ENCODE results near the gene ALDH8A1. TPM values are rescaled to one million over a fixed set of nuclear protein-coding genes. Genes with fewer than 3 reads are reported as not detected.

The ALDH8A1 gene
- total RNA-seq, 1 donor from 2014 or later: 0.41 TPM

DNA sequence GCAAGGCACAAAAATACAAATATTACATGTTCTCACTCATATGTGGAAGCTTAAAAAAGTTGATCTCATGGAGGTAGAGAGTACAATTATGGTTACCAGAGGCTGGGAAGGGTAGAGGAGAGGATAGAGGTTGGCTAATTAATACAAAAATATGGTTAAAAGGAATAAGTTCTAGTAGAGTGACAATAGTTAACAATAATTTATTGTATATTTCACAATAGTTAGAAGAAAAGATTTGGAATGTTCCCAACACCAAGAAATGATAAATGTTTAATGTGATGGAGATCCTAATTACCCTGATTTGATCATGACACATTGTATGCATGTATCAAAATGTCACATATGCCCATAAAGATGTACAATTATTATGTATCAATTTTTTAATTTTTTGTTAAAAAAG, 1.8 kb downstream of the ALDH8A1 start:
- Mint-ChIP-seq H3K27me3 (ENCODE audit: low read depth, unreplicated experiment) (no peaks in the 10 kb centered on the region), H3K27ac (ENCODE audit: unreplicated experiment) (no peak overlapping the region), H3K4me3 (ENCODE audit: unreplicated experiment) (no peak overlapping the region), H3K4me1 (ENCODE audit: low read depth, unreplicated experiment) (peaks cover 7% of the 10 kb centered on the region), H3K9me3 (ENCODE audit: unreplicated experiment) (no peaks in the 10 kb centered on the region), H3K36me3 (ENCODE audit: low read depth, unreplicated experiment) (no peaks in the 10 kb centered on the region)
- Histone ChIP-seq H3K79me2 (ENCODE audit: insufficient read depth, low read length) (no peaks in the 10 kb centered on the region), H4K20me1 (ENCODE audit: insufficient read depth, low read length) (no peaks in the 10 kb centered on the region), H2AFZ (ENCODE audit: low read depth, low read length) (no peak overlapping the region), H3K4me1 (ENCODE audit: insufficient read depth, low read length) (no peaks in the 10 kb centered on the region), H3K27ac (ENCODE audit: low read depth, low read length) (no peak overlapping the region), H3K4me2 (ENCODE audit: low read length) (no peak overlapping the region), H3K9me3 (ENCODE audit: insufficient read depth, low read depth, low read length) (no peaks in the 10 kb centered on the region), H3K9ac (ENCODE audit: low read length) (no peak overlapping the region), H3K36me3 (ENCODE audit: insufficient read depth, low read length) (no peaks in the 10 kb centered on the region), H3K27me3 (ENCODE audit: insufficient read depth, low read length) (no peaks in the 10 kb centered on the region), H3K4me3 (ENCODE audit: insufficient read depth, low read depth, low read length) (no peak overlapping the region)
- no peak for FAIRE-seq
- TF ChIP-seq, protein P1, sequence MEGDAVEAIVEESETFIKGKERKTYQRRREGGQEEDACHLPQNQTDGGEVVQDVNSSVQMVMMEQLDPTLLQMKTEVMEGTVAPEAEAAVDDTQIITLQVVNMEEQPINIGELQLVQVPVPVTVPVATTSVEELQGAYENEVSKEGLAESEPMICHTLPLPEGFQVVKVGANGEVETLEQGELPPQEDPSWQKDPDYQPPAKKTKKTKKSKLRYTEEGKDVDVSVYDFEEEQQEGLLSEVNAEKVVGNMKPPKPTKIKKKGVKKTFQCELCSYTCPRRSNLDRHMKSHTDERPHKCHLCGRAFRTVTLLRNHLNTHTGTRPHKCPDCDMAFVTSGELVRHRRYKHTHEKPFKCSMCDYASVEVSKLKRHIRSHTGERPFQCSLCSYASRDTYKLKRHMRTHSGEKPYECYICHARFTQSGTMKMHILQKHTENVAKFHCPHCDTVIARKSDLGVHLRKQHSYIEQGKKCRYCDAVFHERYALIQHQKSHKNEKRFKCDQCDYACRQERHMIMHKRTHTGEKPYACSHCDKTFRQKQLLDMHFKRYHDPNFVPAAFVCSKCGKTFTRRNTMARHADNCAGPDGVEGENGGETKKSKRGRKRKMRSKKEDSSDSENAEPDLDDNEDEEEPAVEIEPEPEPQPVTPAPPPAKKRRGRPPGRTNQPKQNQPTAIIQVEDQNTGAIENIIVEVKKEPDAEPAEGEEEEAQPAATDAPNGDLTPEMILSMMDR (IDR thresholded peaks at IDR 0.05; ENCODE audit: insufficient read depth, low read depth, low read length): no peak
- no peak for TF ChIP-seq EZH2 (IDR thresholded peaks at IDR 0.05; ENCODE audit: insufficient read depth, low read length)
- no peak for DNase-seq (ENCODE audit: low read depth)

DNA sequence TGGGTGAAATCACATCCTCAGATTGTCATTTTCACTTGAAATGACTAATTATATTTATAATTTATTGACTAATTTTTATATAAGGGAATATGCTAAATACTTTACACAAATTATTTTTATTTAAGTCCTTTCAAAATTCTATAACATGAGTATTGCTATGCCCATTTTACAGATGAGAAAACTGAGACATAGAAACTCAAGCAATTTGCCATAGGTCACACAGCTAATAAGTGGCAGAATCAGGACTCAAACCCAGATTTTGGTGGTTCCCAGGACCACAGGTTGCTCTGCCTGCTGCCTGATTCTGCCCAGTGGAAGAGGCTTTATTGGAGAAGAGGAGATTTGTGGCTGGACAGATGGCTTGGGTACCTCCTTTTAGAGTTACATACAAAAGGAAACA, 4.9 kb downstream of the ALDH8A1 start:
- no peaks in the 10 kb centered on the region for H3K9me3 Mint-ChIP-seq (ENCODE audit: unreplicated experiment)
- no peak for FAIRE-seq
- no peak overlapping the region for H2AFZ ChIP-seq (ENCODE audit: low read depth, low read length)
- H3K4me2 ChIP-seq (ENCODE audit: low read length): no peak overlapping the region
- no peak for TF ChIP-seq EZH2 (IDR thresholded peaks at IDR 0.05; ENCODE audit: insufficient read depth, low read length)
- TF ChIP-seq, protein P1 (IDR thresholded peaks at IDR 0.05; ENCODE audit: insufficient read depth, low read depth, low read length): no peak
- H3K4me1 Mint-ChIP-seq (ENCODE audit: low read depth, unreplicated experiment): no peaks in the 10 kb centered on the region
- DNase-seq (ENCODE audit: low read depth): no peak
- H3K27ac Mint-ChIP-seq (ENCODE audit: unreplicated experiment): no peak overlapping the region
- H3K27ac ChIP-seq (ENCODE audit: low read depth, low read length): no peak overlapping the region
- H3K4me1 ChIP-seq (ENCODE audit: insufficient read depth, low read length): no peaks in the 10 kb centered on the region
- no peaks in the 10 kb centered on the region for H4K20me1 ChIP-seq (ENCODE audit: insufficient read depth, low read length)
- H3K9me3 ChIP-seq (ENCODE audit: insufficient read depth, low read depth, low read length): no peaks in the 10 kb centered on the region
- no peaks in the 10 kb centered on the region for H3K36me3 ChIP-seq (ENCODE audit: insufficient read depth, low read length)
- H3K27me3 ChIP-seq (ENCODE audit: insufficient read depth, low read length): no peaks in the 10 kb centered on the region
- no peak overlapping the region for H3K9ac ChIP-seq (ENCODE audit: low read length)
- no peaks in the 10 kb centered on the region for H3K27me3 Mint-ChIP-seq (ENCODE audit: low read depth, unreplicated experiment)
- no peak overlapping the region for H3K4me3 ChIP-seq (ENCODE audit: insufficient read depth, low read depth, low read length)
- no peaks in the 10 kb centered on the region for H3K36me3 Mint-ChIP-seq (ENCODE audit: low read depth, unreplicated experiment)
- no peak overlapping the region for H3K4me3 Mint-ChIP-seq (ENCODE audit: unreplicated experiment)
- H3K79me2 ChIP-seq (ENCODE audit: insufficient read depth, low read length): no peaks in the 10 kb centered on the region

DNA sequence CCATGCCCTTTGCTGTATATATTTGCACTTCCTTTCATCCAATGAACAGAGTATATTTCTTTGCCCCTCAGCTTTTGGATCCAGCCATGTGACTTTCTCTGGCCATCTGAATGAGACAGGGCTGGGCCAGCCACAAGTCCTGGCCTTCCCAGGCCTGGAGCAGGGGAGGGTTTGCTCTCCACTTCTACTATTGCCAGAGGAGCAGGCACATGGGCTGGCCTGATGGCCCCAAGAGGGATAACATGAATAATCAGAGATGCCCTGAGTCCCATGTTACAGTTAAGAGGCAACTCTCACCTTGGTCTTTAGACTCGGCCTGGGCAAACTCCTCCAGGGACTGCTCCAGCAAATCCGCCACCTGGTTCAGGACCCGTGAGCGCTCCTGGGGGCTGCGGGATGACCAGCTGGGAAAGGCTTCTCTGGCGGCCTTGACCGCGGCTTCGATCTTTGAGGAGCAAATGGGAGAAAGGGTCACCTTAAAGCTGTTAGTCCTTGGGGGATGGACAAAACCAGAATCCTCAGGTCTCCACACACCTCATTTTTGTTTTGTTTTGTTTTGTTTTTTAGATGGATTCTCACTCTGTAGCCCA, 6.3 kb downstream of the ALDH8A1 start:
- no peak overlapping the region for H3K4me3 ChIP-seq (ENCODE audit: insufficient read depth, low read depth, low read length)
- H3K36me3 Mint-ChIP-seq (ENCODE audit: low read depth, unreplicated experiment): no peaks in the 10 kb centered on the region
- no peak overlapping the region for H3K9ac ChIP-seq (ENCODE audit: low read length)
- H3K4me1 ChIP-seq (ENCODE audit: insufficient read depth, low read length): no peaks in the 10 kb centered on the region
- no peaks in the 10 kb centered on the region for H3K9me3 Mint-ChIP-seq (ENCODE audit: unreplicated experiment)
- DNase-seq (ENCODE audit: low read depth): no peak
- H3K4me2 ChIP-seq (ENCODE audit: low read length): no peak overlapping the region
- TF ChIP-seq, protein P1 (IDR thresholded peaks at IDR 0.05; ENCODE audit: insufficient read depth, low read depth, low read length): no peak
- TF ChIP-seq EZH2 (IDR thresholded peaks at IDR 0.05; ENCODE audit: insufficient read depth, low read length): no peak
- H3K27ac Mint-ChIP-seq (ENCODE audit: unreplicated experiment): no peak overlapping the region
- H2AFZ ChIP-seq (ENCODE audit: low read depth, low read length): no peak overlapping the region
- H4K20me1 ChIP-seq (ENCODE audit: insufficient read depth, low read length): no peaks in the 10 kb centered on the region
- H3K79me2 ChIP-seq (ENCODE audit: insufficient read depth, low read length): no peaks in the 10 kb centered on the region
- H3K27me3 ChIP-seq (ENCODE audit: insufficient read depth, low read length): no peaks in the 10 kb centered on the region
- no peaks in the 10 kb centered on the region for H3K27me3 Mint-ChIP-seq (ENCODE audit: low read depth, unreplicated experiment)
- no peak overlapping the region for H3K27ac ChIP-seq (ENCODE audit: low read depth, low read length)
- H3K9me3 ChIP-seq (ENCODE audit: insufficient read depth, low read depth, low read length): no peaks in the 10 kb centered on the region
- FAIRE-seq: no peak
- no peak overlapping the region for H3K4me3 Mint-ChIP-seq (ENCODE audit: unreplicated experiment)
- no peaks in the 10 kb centered on the region for H3K36me3 ChIP-seq (ENCODE audit: insufficient read depth, low read length)
- H3K4me1 Mint-ChIP-seq (ENCODE audit: low read depth, unreplicated experiment): peaks cover 3% of the 10 kb centered on the region
